ENCODE results near the gene CFAP65.

CFAP65 gene

DNA sequence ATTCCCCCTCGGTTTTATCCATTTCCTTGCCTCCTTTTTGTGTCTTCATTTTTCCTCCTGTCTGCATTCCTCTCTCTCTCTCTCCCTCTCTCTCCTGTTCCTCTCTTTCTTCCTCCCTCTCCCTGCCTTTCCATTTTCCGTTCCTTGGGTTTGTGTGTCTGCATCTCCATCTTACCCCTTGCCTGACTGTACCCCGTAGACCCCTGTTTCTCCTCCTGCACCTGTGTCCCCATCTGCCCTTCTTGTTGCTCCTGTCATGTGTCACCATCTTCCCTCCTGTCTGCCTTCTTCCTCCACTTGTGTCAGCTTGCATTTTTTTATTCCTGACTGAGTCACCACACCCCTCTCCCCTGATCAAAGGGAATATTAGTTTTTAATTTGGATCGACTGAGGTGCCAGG is 80.1 kb downstream of the CFAP65 start:
- WGBS, 2 experiments (ENCODE audit: insufficient coverage in 2 of 2), result 8 to 12% methylated on average over 3 of the region's 4 CpGs
- Histone ChIP-seq H3K4me1 (ENCODE audit: control insufficient read depth, insufficient read depth, low read length, poor library complexity, severe bottlenecking) (peaks cover 16% of the 10 kb centered on the region), H3K27ac (ENCODE audit: low read depth, low read length, severe bottlenecking) (no peak overlapping the region), H3K9me3 (ENCODE audit: control insufficient read depth, low read length) (no peaks in the 10 kb centered on the region), H3K4me3 (ENCODE audit: extremely low read depth, insufficient read depth, low read length, poor library complexity, severe bottlenecking) (no peak overlapping the region), H3K36me3 (ENCODE audit: control insufficient read depth, insufficient read depth, low read length) (no peaks in the 10 kb centered on the region)

DNA sequence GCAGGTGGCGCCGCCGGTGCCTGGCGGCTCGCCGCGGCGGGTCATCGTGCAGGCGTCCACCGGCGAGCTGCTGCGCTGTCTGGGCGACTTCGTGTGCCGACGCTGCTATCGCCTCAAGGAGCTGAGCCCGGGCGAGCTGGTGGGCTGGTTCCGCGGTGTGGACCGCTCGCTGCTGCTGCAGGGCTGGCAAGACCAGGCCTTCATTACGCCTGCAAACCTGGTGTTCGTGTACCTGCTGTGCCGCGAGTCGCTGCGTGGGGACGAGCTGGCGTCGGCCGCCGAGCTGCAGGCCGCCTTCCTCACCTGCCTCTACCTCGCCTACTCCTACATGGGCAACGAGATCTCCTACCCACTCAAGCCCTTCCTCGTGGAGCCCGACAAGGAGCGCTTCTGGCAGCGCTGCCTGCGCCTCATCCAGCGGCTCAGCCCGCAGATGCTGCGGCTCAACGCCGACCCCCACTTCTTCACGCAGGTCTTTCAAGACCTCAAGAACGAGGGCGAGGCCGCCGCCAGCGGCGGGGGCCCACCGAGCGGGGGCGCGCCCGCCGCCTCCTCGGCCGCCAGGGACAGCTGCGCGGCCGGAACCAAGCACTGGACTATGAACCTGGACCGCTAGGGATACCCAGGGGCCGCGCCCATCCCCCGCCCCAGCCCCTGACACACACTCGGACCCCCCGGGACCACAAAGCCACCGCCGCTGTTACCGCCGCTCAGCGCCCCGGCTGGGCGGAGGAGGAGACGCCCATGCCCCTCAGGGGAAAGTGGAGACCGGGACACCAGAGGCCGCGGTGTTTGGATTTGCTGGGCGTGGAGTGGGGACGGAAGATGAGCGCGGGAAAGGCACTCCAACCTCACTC is 80.8 kb downstream of the CFAP65 start:
- no peaks in the 10 kb centered on the region for H3K9me3 ChIP-seq (ENCODE audit: control insufficient read depth, low read length)
- no peak overlapping the region for H3K4me3 ChIP-seq (ENCODE audit: extremely low read depth, insufficient read depth, low read length, poor library complexity, severe bottlenecking)
- no peaks in the 10 kb centered on the region for H3K36me3 ChIP-seq (ENCODE audit: control insufficient read depth, insufficient read depth, low read length)
- no peak overlapping the region for H3K27ac ChIP-seq (ENCODE audit: low read depth, low read length, severe bottlenecking)
- 3 to 4% methylated on average over 48 to 68 of the region's 87 CpGs for WGBS, 2 experiments (ENCODE audit: insufficient coverage in 2 of 2)
- peaks cover 16% of the 10 kb centered on the region for H3K4me1 ChIP-seq (ENCODE audit: control insufficient read depth, insufficient read depth, low read length, poor library complexity, severe bottlenecking)

DNA sequence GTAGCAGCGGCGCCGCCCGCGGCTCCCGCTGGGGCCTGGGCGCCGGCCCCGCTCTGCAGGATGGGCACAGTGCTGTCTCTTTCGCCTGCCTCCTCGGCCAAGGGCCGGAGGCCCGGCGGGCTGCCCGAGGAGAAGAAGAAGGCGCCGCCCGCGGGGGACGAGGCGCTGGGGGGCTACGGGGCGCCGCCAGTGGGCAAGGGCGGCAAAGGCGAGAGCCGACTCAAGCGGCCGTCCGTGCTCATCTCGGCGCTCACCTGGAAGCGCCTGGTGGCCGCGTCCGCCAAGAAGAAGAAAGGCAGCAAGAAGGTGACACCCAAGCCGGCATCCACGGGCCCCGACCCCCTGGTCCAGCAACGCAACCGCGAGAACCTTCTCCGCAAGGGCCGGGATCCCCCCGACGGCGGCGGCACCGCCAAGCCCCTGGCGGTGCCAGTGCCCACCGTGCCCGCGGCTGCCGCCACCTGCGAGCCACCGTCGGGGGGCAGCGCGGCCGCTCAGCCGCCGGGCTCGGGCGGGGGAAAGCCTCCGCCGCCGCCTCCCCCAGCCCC is 81.5 kb downstream of the CFAP65 start:
- H3K36me3 ChIP-seq (ENCODE audit: control insufficient read depth, insufficient read depth, low read length), result no peaks in the 10 kb centered on the region
- peak overlapping the region; percentile 40 for H3K4me3 ChIP-seq (ENCODE audit: extremely low read depth, insufficient read depth, low read length, poor library complexity, severe bottlenecking)
- no peak overlapping the region for H3K27ac ChIP-seq (ENCODE audit: low read depth, low read length, severe bottlenecking)
- no peaks in the 10 kb centered on the region for H3K9me3 ChIP-seq (ENCODE audit: control insufficient read depth, low read length)
- peaks cover 16% of the 10 kb centered on the region for H3K4me1 ChIP-seq (ENCODE audit: control insufficient read depth, insufficient read depth, low read length, poor library complexity, severe bottlenecking)
- WGBS, 2 experiments (ENCODE audit: insufficient coverage in 2 of 2), result 2 to 3% methylated on average over 57 to 61 of the region's 67 CpGs

DNA sequence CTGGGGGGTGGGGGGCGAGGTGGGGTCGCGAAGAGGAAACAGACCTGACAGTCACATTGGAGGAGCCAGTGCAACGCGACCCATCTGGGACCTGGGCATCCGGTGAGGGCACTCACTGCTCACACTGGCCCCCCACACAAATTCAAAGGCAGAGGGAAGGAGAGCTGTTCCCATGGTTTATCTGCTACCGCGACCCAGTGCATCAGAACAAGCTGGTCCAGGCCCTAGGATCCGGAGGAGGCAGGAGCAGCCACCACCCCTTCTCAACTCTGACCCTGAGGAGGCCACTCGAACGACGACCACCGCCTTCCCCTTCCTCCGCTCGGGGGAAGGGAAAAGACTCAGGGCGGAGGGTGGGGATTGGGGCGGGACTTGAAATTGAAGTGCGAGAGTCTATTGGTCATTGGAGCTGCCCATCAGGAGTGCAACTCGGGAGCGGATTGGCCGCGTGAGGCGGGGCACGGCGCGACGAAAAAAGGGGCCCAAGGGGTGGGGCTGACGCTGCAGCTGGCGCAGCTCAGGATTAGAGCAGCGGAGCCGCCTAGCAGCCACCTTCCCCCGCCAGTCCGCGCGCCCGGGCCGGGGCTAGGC is 82.1 kb downstream of the CFAP65 start, which contains the start of gene CDK5R2:
Gene CDK5R2, plus strand, starts transcription at position 526 of the 591 bp plus-strand sequence. CDS start 155 bp downstream, outside the sequence.
- WGBS, 2 experiments (ENCODE audit: insufficient coverage in 2 of 2), result 0 to 2% methylated on average over 13 to 25 of the region's 37 CpGs
- H3K9me3 ChIP-seq (ENCODE audit: control insufficient read depth, low read length), result no peaks in the 10 kb centered on the region
- H3K36me3 ChIP-seq (ENCODE audit: control insufficient read depth, insufficient read depth, low read length), result no peaks in the 10 kb centered on the region
- no peak within 1 kb of the TSS for H3K27ac ChIP-seq (ENCODE audit: low read depth, low read length, severe bottlenecking)
- H3K4me1 ChIP-seq (ENCODE audit: control insufficient read depth, insufficient read depth, low read length, poor library complexity, severe bottlenecking), result peaks cover 14% of the 10 kb centered on the region
- H3K4me3 ChIP-seq (ENCODE audit: extremely low read depth, insufficient read depth, low read length, poor library complexity, severe bottlenecking), result peak within 1 kb of the TSS; percentile 40

DNA sequence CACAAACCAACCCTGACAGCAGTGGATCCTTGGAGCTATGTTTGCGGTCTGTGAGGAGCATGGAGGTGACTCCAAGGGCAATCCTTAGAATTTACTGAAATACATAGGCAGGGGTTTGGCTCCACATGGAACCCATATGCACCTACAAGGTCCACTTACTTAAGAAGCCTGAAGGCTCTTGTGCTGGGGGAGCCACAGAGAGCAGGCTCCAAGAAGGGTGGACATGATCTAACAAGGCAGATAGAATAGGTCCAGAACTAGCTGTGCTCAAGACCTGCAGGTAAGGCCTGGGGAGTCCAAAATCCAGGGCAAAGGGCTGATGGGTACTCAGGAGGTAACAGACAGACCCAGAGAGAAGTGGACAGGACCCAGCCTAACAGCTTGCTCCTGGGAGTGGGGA is 83.0 kb downstream of the CFAP65 start:
- Histone ChIP-seq H3K27ac (ENCODE audit: low read depth, low read length, severe bottlenecking) (no peak overlapping the region), H3K4me1 (ENCODE audit: control insufficient read depth, insufficient read depth, low read length, poor library complexity, severe bottlenecking) (peaks cover 5% of the 10 kb centered on the region), H3K36me3 (ENCODE audit: control insufficient read depth, insufficient read depth, low read length) (no peaks in the 10 kb centered on the region), H3K4me3 (ENCODE audit: extremely low read depth, insufficient read depth, low read length, poor library complexity, severe bottlenecking) (no peak overlapping the region), H3K9me3 (ENCODE audit: control insufficient read depth, low read length) (no peaks in the 10 kb centered on the region)
- WGBS, 2 experiments (ENCODE audit: insufficient coverage in 2 of 2), result no CpG with 5 or more reads among the region's 1 CpG

DNA sequence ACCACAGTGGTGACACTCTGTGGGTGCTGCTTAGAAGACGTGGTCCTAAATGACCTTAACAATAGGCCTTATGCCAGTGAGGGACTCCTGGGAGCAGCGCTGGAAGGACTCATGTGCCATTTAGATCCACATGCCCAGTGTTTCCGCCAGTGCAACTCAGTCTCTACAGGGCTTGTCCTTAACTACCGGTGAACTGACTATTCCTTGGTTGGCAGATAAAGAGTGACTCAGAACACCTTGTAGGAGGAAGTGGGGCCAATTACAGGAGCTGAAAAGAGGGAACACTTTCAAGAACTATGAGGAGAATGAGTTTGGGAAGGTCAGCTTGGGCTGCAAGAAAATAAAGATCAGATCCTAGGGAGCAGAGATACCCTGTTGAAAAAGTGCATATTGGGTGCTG is 83.6 kb downstream of the CFAP65 start:
- H3K4me1 ChIP-seq (ENCODE audit: control insufficient read depth, insufficient read depth, low read length, poor library complexity, severe bottlenecking), result peaks cover 5% of the 10 kb centered on the region
- no peaks in the 10 kb centered on the region for H3K36me3 ChIP-seq (ENCODE audit: control insufficient read depth, insufficient read depth, low read length)
- no peak overlapping the region for H3K27ac ChIP-seq (ENCODE audit: low read depth, low read length, severe bottlenecking)
- H3K9me3 ChIP-seq (ENCODE audit: control insufficient read depth, low read length), result no peaks in the 10 kb centered on the region
- no peak overlapping the region for H3K4me3 ChIP-seq (ENCODE audit: extremely low read depth, insufficient read depth, low read length, poor library complexity, severe bottlenecking)
- WGBS, 2 experiments (ENCODE audit: insufficient coverage in 2 of 2), result 73 to 80% methylated on average over 4 of the region's 4 CpGs

DNA sequence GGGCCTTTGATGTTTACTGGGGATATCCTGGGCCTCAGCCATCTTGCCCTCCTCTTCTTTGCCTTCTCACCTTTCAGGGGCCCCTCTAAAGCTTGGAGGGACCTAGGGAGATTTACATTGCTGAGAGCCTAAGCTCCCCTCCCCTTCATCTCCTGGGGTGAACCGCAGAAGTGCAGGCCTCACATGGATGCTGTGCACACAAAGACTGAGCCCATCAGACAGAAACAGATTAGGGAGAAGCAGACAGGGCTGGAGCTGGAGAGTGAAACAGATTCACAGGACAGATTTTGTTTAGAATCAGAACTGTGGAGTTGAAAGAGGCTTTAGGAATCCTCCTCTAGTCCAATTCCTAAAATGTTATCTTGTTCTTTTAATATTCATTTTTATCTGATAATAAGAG is 85.3 kb downstream of the CFAP65 start:
- Histone ChIP-seq H3K36me3 (ENCODE audit: control insufficient read depth, insufficient read depth, low read length) (no peaks in the 10 kb centered on the region), H3K4me1 (ENCODE audit: control insufficient read depth, insufficient read depth, low read length, poor library complexity, severe bottlenecking) (peaks cover 5% of the 10 kb centered on the region), H3K27ac (ENCODE audit: low read depth, low read length, severe bottlenecking) (no peak overlapping the region), H3K4me3 (ENCODE audit: extremely low read depth, insufficient read depth, low read length, poor library complexity, severe bottlenecking) (no peak overlapping the region), H3K9me3 (ENCODE audit: control insufficient read depth, low read length) (no peaks in the 10 kb centered on the region)
- WGBS, 2 experiments (ENCODE audit: insufficient coverage in 2 of 2), result no CpG with 5 or more reads among the region's 1 CpG

DNA sequence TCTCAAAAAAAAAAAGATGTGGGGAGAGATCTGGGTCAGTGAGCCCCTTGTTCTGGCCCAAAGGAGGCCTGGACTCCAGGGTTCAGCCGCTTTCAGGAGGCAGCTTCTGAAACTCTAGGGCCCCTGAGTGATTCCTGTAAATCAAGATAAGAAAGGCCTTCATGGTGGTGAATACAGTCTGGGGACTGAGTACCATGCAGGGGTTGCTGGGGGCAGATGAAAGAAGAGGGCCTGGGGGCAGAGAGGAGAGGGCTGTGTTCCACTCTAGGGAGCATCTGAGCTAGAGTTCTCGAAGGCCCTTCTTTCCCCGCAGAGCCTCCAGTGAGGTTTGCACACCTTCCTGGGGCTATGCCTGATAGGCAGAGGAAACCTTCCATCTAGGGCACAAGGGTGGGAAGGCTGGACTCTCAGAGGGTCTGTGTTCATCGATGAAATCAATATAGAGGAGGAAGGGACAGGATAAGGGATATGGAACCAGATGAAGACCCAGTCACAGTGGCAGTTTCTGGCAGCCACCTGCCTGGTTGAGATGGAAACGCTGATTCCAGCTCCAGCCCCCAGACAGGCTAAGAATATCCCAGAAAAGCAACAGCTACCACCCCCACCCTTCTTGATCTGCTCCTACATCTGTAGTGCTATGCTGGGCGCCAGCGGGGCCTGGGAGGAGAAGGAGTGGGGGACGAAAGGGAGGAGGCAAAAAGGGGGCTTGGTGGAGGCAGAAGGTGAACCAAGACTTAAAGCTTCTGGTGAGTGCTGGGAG is 86.6 kb downstream of the CFAP65 start:
- Histone ChIP-seq H3K4me3 (ENCODE audit: extremely low read depth, insufficient read depth, low read length, poor library complexity, severe bottlenecking) (no peak overlapping the region), H3K27ac (ENCODE audit: low read depth, low read length, severe bottlenecking) (no peak overlapping the region), H3K4me1 (ENCODE audit: control insufficient read depth, insufficient read depth, low read length, poor library complexity, severe bottlenecking) (no peaks in the 10 kb centered on the region), H3K36me3 (ENCODE audit: control insufficient read depth, insufficient read depth, low read length) (no peaks in the 10 kb centered on the region), H3K9me3 (ENCODE audit: control insufficient read depth, low read length) (no peaks in the 10 kb centered on the region)
- WGBS, 2 experiments (ENCODE audit: insufficient coverage in 2 of 2), result 88 to 95% methylated on average over 4 to 6 of the region's 8 CpGs

DNA sequence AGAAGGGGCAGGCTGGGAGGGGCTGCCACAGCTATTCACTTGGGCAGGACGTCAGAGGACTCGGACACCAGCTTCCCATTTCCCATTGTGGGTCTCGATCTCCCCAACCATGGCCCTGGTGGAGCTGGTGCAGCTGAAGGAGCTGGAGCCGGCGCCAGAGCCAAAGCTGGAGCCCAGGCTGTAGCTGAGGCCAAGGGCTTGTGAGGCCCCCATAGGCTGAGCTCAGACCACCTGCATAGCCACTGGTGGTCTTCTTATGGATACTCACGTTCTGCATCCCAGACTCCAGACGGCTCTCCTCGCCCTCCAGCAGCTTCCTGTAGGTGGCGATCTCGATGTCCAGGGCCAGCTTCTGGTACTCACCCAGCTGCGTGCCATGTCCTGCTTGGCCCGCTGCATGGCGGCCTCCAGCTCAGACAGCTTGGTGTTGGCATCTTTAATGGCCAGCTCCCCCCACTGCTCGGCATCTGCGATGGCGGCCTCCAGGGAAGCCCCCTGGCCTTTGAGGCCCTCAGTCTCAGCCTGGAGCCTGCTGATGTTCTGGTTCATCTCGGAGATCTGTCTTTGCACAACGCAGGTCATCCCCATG is 87.9 kb downstream of the CFAP65 start:
- Histone ChIP-seq H3K9me3 (ENCODE audit: control insufficient read depth, low read length) (no peaks in the 10 kb centered on the region), H3K36me3 (ENCODE audit: control insufficient read depth, insufficient read depth, low read length) (no peaks in the 10 kb centered on the region), H3K4me1 (ENCODE audit: control insufficient read depth, insufficient read depth, low read length, poor library complexity, severe bottlenecking) (no peaks in the 10 kb centered on the region), H3K4me3 (ENCODE audit: extremely low read depth, insufficient read depth, low read length, poor library complexity, severe bottlenecking) (no peak overlapping the region), H3K27ac (ENCODE audit: low read depth, low read length, severe bottlenecking) (no peak overlapping the region)
- WGBS, 2 experiments (ENCODE audit: insufficient coverage in 2 of 2), result 60 to 72% methylated on average over 18 of the region's 18 CpGs
